IPS-15b (cell line): ENCODE measurements around the gene PCSK5.

Experiments used
- H3K27me3 ChIP-seq: one replicate; pipeline ENCODE4 v1.6.1; 2013; ENCODE audit warnings: low read length; ENCODE audit not compliant: control insufficient read depth, insufficient read depth
- H3K36me3 ChIP-seq: one replicate; pipeline ENCODE4 v1.6.1; 2013; ENCODE audit warnings: low read length; ENCODE audit not compliant: control insufficient read depth, insufficient read depth
- H3K4me1 ChIP-seq: one replicate; pipeline ENCODE4 v1.6.1; 2013; ENCODE audit warnings: mild to moderate bottlenecking, low read length; ENCODE audit not compliant: control insufficient read depth, insufficient read depth
- H3K4me3 ChIP-seq: one replicate; pipeline ENCODE4 v1.5.1; 2013; ENCODE audit warnings: low read depth, low read length
- H3K9ac ChIP-seq: one replicate; pipeline ENCODE4 v1.6.1; 2013; ENCODE audit warnings: low read depth, mild to moderate bottlenecking, low read length
- H3K9me3 ChIP-seq: one replicate; pipeline ENCODE4 v1.6.1; 2013; ENCODE audit warnings: mild to moderate bottlenecking, low read length; ENCODE audit not compliant: control insufficient read depth, insufficient read depth

The PCSK5 gene

GRCh38 chr9:75995066-75995465, 104.6 kb downstream of the PCSK5 start:
- no peaks in the 10 kb centered on the region for H3K9me3 ChIP-seq
- no peak overlapping the region for H3K4me3 ChIP-seq
- no peak overlapping the region for H3K9ac ChIP-seq
- no peaks in the 10 kb centered on the region for H3K36me3 ChIP-seq
- no peaks in the 10 kb centered on the region for H3K27me3 ChIP-seq
- H3K4me1 ChIP-seq, result no peaks in the 10 kb centered on the region

GRCh38 chr9:75996726-75997125, 106.3 kb downstream of the PCSK5 start:
- no peaks in the 10 kb centered on the region for H3K27me3 ChIP-seq
- no peak overlapping the region for H3K9ac ChIP-seq
- H3K9me3 ChIP-seq, result no peaks in the 10 kb centered on the region
- no peak overlapping the region for H3K4me3 ChIP-seq
- no peaks in the 10 kb centered on the region for H3K36me3 ChIP-seq
- no peaks in the 10 kb centered on the region for H3K4me1 ChIP-seq

- H3K27me3 ChIP-seq, result no peaks in the 10 kb centered on the region
- no peaks in the 10 kb centered on the region for H3K9me3 ChIP-seq
- no peak overlapping the region for H3K9ac ChIP-seq
- no peak overlapping the region for H3K4me3 ChIP-seq
- no peaks in the 10 kb centered on the region for H3K4me1 ChIP-seq
- no peaks in the 10 kb centered on the region for H3K36me3 ChIP-seq
These were observed 106.7 kb downstream of the PCSK5 start for GRCh38 chr9:75997206-75997605.

GRCh38 chr9:75998096-75998780, 107.8 kb downstream of the PCSK5 start:
- Histone ChIP-seq H3K9ac (no peak overlapping the region), H3K4me3 (no peak overlapping the region)

GRCh38 chr9:76001459-76001858, 111.0 kb downstream of the PCSK5 start:
- Histone ChIP-seq H3K27me3 (no peaks in the 10 kb centered on the region), H3K4me3 (no peak overlapping the region)

More at GRCh38 chr9:75998096-75998780, 107.8 kb downstream of the PCSK5 start:
- Histone ChIP-seq H3K27me3 (no peaks in the 10 kb centered on the region), H3K36me3 (no peaks in the 10 kb centered on the region), H3K9me3 (no peaks in the 10 kb centered on the region), H3K4me1 (no peaks in the 10 kb centered on the region)

GRCh38 chr9:76003041-76003440, 112.6 kb downstream of the PCSK5 start:
- no peak overlapping the region for H3K4me3 ChIP-seq

More at GRCh38 chr9:76001459-76001858, 111.0 kb downstream of the PCSK5 start:
- H3K4me1 ChIP-seq, result no peaks in the 10 kb centered on the region
- no peak overlapping the region for H3K9ac ChIP-seq
- H3K36me3 ChIP-seq, result no peaks in the 10 kb centered on the region
- H3K9me3 ChIP-seq, result no peaks in the 10 kb centered on the region

GRCh38 chr9:76004526-76004925, 114.1 kb downstream of the PCSK5 start:
- Histone ChIP-seq H3K4me3 (no peak overlapping the region), H3K9me3 (no peaks in the 10 kb centered on the region), H3K27me3 (no peaks in the 10 kb centered on the region), H3K4me1 (no peaks in the 10 kb centered on the region), H3K36me3 (no peaks in the 10 kb centered on the region), H3K9ac (no peak overlapping the region)

More at GRCh38 chr9:76003041-76003440, 112.6 kb downstream of the PCSK5 start:
- H3K4me1 ChIP-seq, result no peaks in the 10 kb centered on the region
- no peaks in the 10 kb centered on the region for H3K36me3 ChIP-seq
- no peak overlapping the region for H3K9ac ChIP-seq
- no peaks in the 10 kb centered on the region for H3K27me3 ChIP-seq
- H3K9me3 ChIP-seq, result no peaks in the 10 kb centered on the region

GRCh38 chr9:76007935-76008334, 117.5 kb downstream of the PCSK5 start:
- Histone ChIP-seq H3K4me1 (no peaks in the 10 kb centered on the region), H3K36me3 (no peaks in the 10 kb centered on the region), H3K9ac (no peak overlapping the region), H3K4me3 (no peak overlapping the region), H3K9me3 (no peaks in the 10 kb centered on the region), H3K27me3 (no peaks in the 10 kb centered on the region)

GRCh38 chr9:76013809-76014208, 123.3 kb downstream of the PCSK5 start:
- Histone ChIP-seq H3K27me3 (no peaks in the 10 kb centered on the region), H3K36me3 (no peaks in the 10 kb centered on the region), H3K9me3 (no peaks in the 10 kb centered on the region)

GRCh38 chr9:76018235-76018634, 127.8 kb downstream of the PCSK5 start:
- no peaks in the 10 kb centered on the region for H3K36me3 ChIP-seq
- H3K9ac ChIP-seq, result no peak overlapping the region
- H3K9me3 ChIP-seq, result no peaks in the 10 kb centered on the region
- no peak overlapping the region for H3K4me3 ChIP-seq
- H3K4me1 ChIP-seq, result peaks cover 3% of the 10 kb centered on the region
- H3K27me3 ChIP-seq, result no peaks in the 10 kb centered on the region

More at GRCh38 chr9:76013809-76014208, 123.3 kb downstream of the PCSK5 start:
- no peak overlapping the region for H3K9ac ChIP-seq
- H3K4me3 ChIP-seq, result no peak overlapping the region
- no peaks in the 10 kb centered on the region for H3K4me1 ChIP-seq

GRCh38 chr9:76018761-76019160, 128.3 kb downstream of the PCSK5 start:
- H3K36me3 ChIP-seq, result no peaks in the 10 kb centered on the region
- no peaks in the 10 kb centered on the region for H3K9me3 ChIP-seq
- no peak overlapping the region for H3K4me3 ChIP-seq
- no peak overlapping the region for H3K9ac ChIP-seq
- H3K27me3 ChIP-seq, result no peaks in the 10 kb centered on the region
- peaks cover 3% of the 10 kb centered on the region for H3K4me1 ChIP-seq

GRCh38 chr9:76020652-76021051, 130.2 kb downstream of the PCSK5 start:
- no peaks in the 10 kb centered on the region for H3K9me3 ChIP-seq
- H3K4me3 ChIP-seq, result no peak overlapping the region
- H3K36me3 ChIP-seq, result no peaks in the 10 kb centered on the region
- no peak overlapping the region for H3K9ac ChIP-seq
- H3K27me3 ChIP-seq, result no peaks in the 10 kb centered on the region
- peaks cover 3% of the 10 kb centered on the region for H3K4me1 ChIP-seq
